Kidney tubule cell (primary cell): ENCODE measurements around the gene DIS3.
"Not testable (repeated sequence)": the region's sequence is repeated elsewhere in the genome, so short reads cannot be mapped to it uniquely, and the experiment has no call there.

Experiments
- DNase-seq: peaks from one replicate; pipeline ENCODE4 v3.0.0-alpha.2; 2018; ENCODE audit warnings: low spot score

The DIS3 gene

GRCh38 chr13:72751220-72751619 is 30.5 kb downstream of the DIS3 start:
- DNase-seq, result no peak

GRCh38 chr13:72745260-72745659 is 36.4 kb downstream of the DIS3 start:
- no peak for DNase-seq

GRCh38 chr13:72740015-72740414 is 41.7 kb downstream of the DIS3 start:
- no peak for DNase-seq

GRCh38 chr13:72737033-72737432 is 44.7 kb downstream of the DIS3 start:
- peak; percentile 18 for DNase-seq

GRCh38 chr13:72728290-72728605 is 53.5 kb downstream of the DIS3 start:
- DNase-seq, result no peak

- peak; percentile 99 for DNase-seq
These were observed 54.0 kb downstream of the DIS3 start, which contains the start of the genes BORA and MZT1 for GRCh38 chr13:72727417-72728289. BORA (plus strand) TSS chr13:72727923; CDS start chr13:72728941, 1,018 bp downstream. MZT1 (minus strand) TSS chr13:72727629; CDS start chr13:72727602, 27 bp downstream.

- DNase-seq, result peak; percentile 18
These were observed 54.8 kb downstream of the DIS3 start for GRCh38 chr13:72726726-72727416.

- DNase-seq, result not testable (repeated sequence)
These were observed 55.5 kb downstream of the DIS3 start for GRCh38 chr13:72726185-72726584.

- DNase-seq, result peak; percentile 47
These were observed 64.9 kb downstream of the DIS3 start for GRCh38 chr13:72716776-72717175.
